ENCODE results near the gene OCA2.
"Not testable (repeated sequence)": the region's sequence is repeated elsewhere in the genome, so short reads cannot be mapped to it uniquely, and the experiment has no call there.

OCA2 gene

GRCh38 chr15:27767918-27768640 lies 331.0 kb downstream of the OCA2 start:
- DNase-seq, result no peak

- not testable (repeated sequence) for DNase-seq
Observed at GRCh38 chr15:27767430-27767829, 331.7 kb downstream of the OCA2 start.

GRCh38 chr15:27764339-27764738 lies 334.8 kb downstream of the OCA2 start:
- DNase-seq, result no peak

- no peak for DNase-seq
Observed at GRCh38 chr15:27763514-27763913, 335.6 kb downstream of the OCA2 start.

- no peak for DNase-seq
Observed at GRCh38 chr15:27762471-27762870, 336.6 kb downstream of the OCA2 start.

- no peak for DNase-seq
Observed at GRCh38 chr15:27757052-27757451, 342.1 kb downstream of the OCA2 start.

GRCh38 chr15:27752691-27753090 lies 346.4 kb downstream of the OCA2 start:
- DNase-seq, result no peak

GRCh38 chr15:27747997-27748396 lies 351.1 kb downstream of the OCA2 start:
- no peak for DNase-seq

GRCh38 chr15:27746401-27746955 lies 352.6 kb downstream of the OCA2 start:
- peak; percentile 34 for DNase-seq

GRCh38 chr15:27744641-27745040 lies 354.5 kb downstream of the OCA2 start:
- peak; percentile 9 for DNase-seq

- no peak for DNase-seq
Observed at GRCh38 chr15:27743638-27744037, 355.5 kb downstream of the OCA2 start.

- no peak for DNase-seq
Observed at GRCh38 chr15:27742751-27743477, 356.2 kb downstream of the OCA2 start.

- no peak for DNase-seq
Observed at GRCh38 chr15:27741226-27741860, 357.8 kb downstream of the OCA2 start.

- no peak for DNase-seq
Observed at GRCh38 chr15:27734785-27735495, 364.2 kb downstream of the OCA2 start.

- DNase-seq, result peak; percentile 72
Observed at GRCh38 chr15:27731776-27732175, 367.3 kb downstream of the OCA2 start.

GRCh38 chr15:27730868-27731267 lies 368.2 kb downstream of the OCA2 start:
- DNase-seq, result peak; percentile 59

GRCh38 chr15:27725731-27726130 lies 373.4 kb downstream of the OCA2 start:
- no peak for DNase-seq

- no peak for DNase-seq
Observed at GRCh38 chr15:27723821-27724220, 375.3 kb downstream of the OCA2 start.

GRCh38 chr15:27722102-27722501 lies 377.0 kb downstream of the OCA2 start:
- DNase-seq, result no peak

GRCh38 chr15:27714675-27715074 lies 384.4 kb downstream of the OCA2 start:
- no peak for DNase-seq

GRCh38 chr15:27713850-27714249 lies 385.3 kb downstream of the OCA2 start:
- not testable (repeated sequence) for DNase-seq

GRCh38 chr15:27707257-27707656 lies 391.9 kb downstream of the OCA2 start:
- no peak for DNase-seq

GRCh38 chr15:27706300-27706699 lies 392.8 kb downstream of the OCA2 start:
- no peak for DNase-seq

Data from fibroblast of skin of scalp (primary cell).